HCT116 (cell line): ENCODE results near the gene SLC8A2.

Experiments used
- ATF3 ChIP-seq: IDR thresholded peaks from 2 replicates; pipeline ENCODE4 v1.6.1; 2012
- CTCF ChIP-seq, 3 experiments: fragments of 200-600 bp in 1 of 3; sonication (generic) in 1 of 3; IDR thresholded peaks in 2 of 3; conservative IDR thresholded peaks in 1 of 3; 2 replicates each; pipeline ENCODE4 v1.5.1; 2012 to 2017; ENCODE audit warnings: low read depth in 2 of 3, low read length in 2 of 3, antibody characterized with exemption in 1 of 3, borderline replicate concordance in 1 of 3, control low read depth in 1 of 3, mild to moderate bottlenecking in 1 of 3, mixed read lengths in 1 of 3, mixed run types in 1 of 3, moderate library complexity in 1 of 3; ENCODE audit not compliant: insufficient read depth in 1 of 3
- EZH2phosphoT487 ChIP-seq: fragments of 200-600 bp; IDR thresholded peaks from 2 replicates; pipeline ENCODE4 v1.6.1; 2018; ENCODE audit warnings: antibody characterized with exemption, borderline replicate concordance
- FOSL1 ChIP-seq: IDR thresholded peaks from 2 replicates; pipeline ENCODE4 v1.6.1; 2012; ENCODE audit warnings: low read depth
- MAX ChIP-seq: IDR thresholded peaks from 2 replicates; pipeline ENCODE4 v1.6.1; 2012
- POLR2AphosphoS5 ChIP-seq: IDR thresholded peaks from 2 replicates; pipeline ENCODE4 v1.6.1; 2011; ENCODE audit warnings: mild to moderate bottlenecking, low read depth, low read length, moderate library complexity
- RAD21 ChIP-seq: IDR thresholded peaks from 2 replicates; pipeline ENCODE4 v1.6.1; 2012; ENCODE audit warnings: low read depth, mild to moderate bottlenecking
- REST ChIP-seq: IDR thresholded peaks from 2 replicates; pipeline ENCODE4 v1.6.1; 2012; ENCODE audit warnings: low read depth
- SP1 ChIP-seq: IDR thresholded peaks from 2 replicates; pipeline ENCODE4 v1.6.1; 2012; ENCODE audit warnings: low read depth
- SRF ChIP-seq: IDR thresholded peaks from 2 replicates; pipeline ENCODE4 v1.6.1; 2012; ENCODE audit warnings: low read depth
- TF ChIP-seq, protein P1 (sequence below): IDR thresholded peaks from 2 replicates; pipeline ENCODE4 v1.6.1; 2011; ENCODE audit warnings: mild to moderate bottlenecking, low read length, moderate library complexity; ENCODE audit not compliant: insufficient replicate concordance; ENCODE audit errors: extremely low read depth

DNA sequence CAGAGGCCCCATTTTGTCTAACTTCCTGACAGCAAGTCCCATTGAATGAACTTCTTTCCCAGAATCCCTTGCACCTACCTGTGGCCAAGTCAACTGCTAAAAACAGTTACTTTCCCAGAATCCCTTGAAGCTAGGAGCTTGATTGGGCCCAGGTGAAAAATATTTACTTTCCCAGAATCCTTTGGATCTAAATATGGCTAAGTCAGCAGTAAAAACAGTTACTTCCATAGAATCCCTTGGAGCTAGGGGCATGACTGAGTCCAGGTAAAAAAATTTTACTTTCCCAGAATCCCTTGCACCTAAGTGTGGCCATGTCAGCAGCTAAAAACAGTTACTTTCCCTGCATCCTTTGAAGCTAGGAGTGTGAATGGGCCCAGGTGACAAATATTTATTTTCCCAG is 39.2 kb downstream of the SLC8A2 start:
- TF ChIP-seq RAD21 (no peak), REST (no peak), CTCF (IDR thresholded peaks at IDR 0.05 in 2 of 3, conservative IDR thresholded peaks at IDR 0.05 in 1 of 3; ENCODE audit: borderline replicate concordance in 1 of 3, insufficient read depth in 1 of 3, low read depth in 2 of 3, low read length in 2 of 3) (no peak), POLR2AphosphoS5 (no peak), FOSL1 (no peak), MAX (no peak), EZH2phosphoT487 (no peak), SRF (no peak), ATF3 (no peak), SP1 (no peak)
- TF ChIP-seq, protein P1, sequence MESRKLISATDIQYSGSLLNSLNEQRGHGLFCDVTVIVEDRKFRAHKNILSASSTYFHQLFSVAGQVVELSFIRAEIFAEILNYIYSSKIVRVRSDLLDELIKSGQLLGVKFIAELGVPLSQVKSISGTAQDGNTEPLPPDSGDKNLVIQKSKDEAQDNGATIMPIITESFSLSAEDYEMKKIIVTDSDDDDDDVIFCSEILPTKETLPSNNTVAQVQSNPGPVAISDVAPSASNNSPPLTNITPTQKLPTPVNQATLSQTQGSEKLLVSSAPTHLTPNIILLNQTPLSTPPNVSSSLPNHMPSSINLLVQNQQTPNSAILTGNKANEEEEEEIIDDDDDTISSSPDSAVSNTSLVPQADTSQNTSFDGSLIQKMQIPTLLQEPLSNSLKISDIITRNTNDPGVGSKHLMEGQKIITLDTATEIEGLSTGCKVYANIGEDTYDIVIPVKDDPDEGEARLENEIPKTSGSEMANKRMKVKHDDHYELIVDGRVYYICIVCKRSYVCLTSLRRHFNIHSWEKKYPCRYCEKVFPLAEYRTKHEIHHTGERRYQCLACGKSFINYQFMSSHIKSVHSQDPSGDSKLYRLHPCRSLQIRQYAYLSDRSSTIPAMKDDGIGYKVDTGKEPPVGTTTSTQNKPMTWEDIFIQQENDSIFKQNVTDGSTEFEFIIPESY, result no peak
